Skin epidermis (tissue), 12 donors: ENCODE measurements around the gene UNC93B1.
A peak's percentile ranks its signal among the peaks of the same experiment; 100 is the strongest.
"Not testable (repeated sequence)": the region's sequence is repeated elsewhere in the genome, so short reads cannot be mapped to it uniquely, and the experiment has no call there.

Experiments used
- H3K27ac ChIP-seq, 21 experiments: fragments of 200-600 bp; sonication (generic) in 11 of 21; one replicate each; pipeline ENCODE4 v1.5.0; 2020; ENCODE audit warnings: mild to moderate bottlenecking in 3 of 21, inconsistent platforms in 2 of 21, moderate library complexity in 2 of 21
- H3K4me3 ChIP-seq, 7 experiments: fragments of 200-600 bp; sonication (generic) in 2 of 7; one replicate each; pipeline ENCODE4 v1.5.0; 2020; ENCODE audit warnings: inconsistent platforms in 2 of 7, mild to moderate bottlenecking in 2 of 7, moderate library complexity in 1 of 7

The UNC93B1 gene

GRCh38 chr11:67956236-67956635 is 47.7 kb downstream of the UNC93B1 start:
- not testable (repeated sequence) for H3K27ac ChIP-seq

GRCh38 chr11:67955461-67956007 is 48.4 kb downstream of the UNC93B1 start:
- Histone ChIP-seq H3K27ac (peak overlapping the region in 6 of 21 experiments; percentile 20 to 71 (median 47)), H3K4me3 (peak overlapping the region; percentile 23 to 49 (median 41))

More at GRCh38 chr11:67956236-67956635, 47.7 kb downstream of the UNC93B1 start:
- H3K4me3 ChIP-seq: not testable (repeated sequence)

- peak overlapping the region in 4 of 21 experiments; percentile 27 to 71 (median 66) for H3K27ac ChIP-seq
- H3K4me3 ChIP-seq: peak overlapping the region; percentile 23 to 49 (median 41)
Observed at GRCh38 chr11:67954971-67955370, 48.9 kb downstream of the UNC93B1 start.

- not testable (repeated sequence) for H3K27ac ChIP-seq, H3K4me3 ChIP-seq
Observed at GRCh38 chr11:67954251-67954650, 49.6 kb downstream of the UNC93B1 start.

- H3K4me3 ChIP-seq: not testable (repeated sequence)
Observed at GRCh38 chr11:67950705-67951104, 53.2 kb downstream of the UNC93B1 start.

GRCh38 chr11:67947785-67948184 is 56.1 kb downstream of the UNC93B1 start:
- not testable (repeated sequence) for H3K27ac ChIP-seq, H3K4me3 ChIP-seq

More at GRCh38 chr11:67950705-67951104, 53.2 kb downstream of the UNC93B1 start:
- H3K27ac ChIP-seq: not testable (repeated sequence)

GRCh38 chr11:67946403-67946802 is 57.5 kb downstream of the UNC93B1 start:
- not testable (repeated sequence) for H3K27ac ChIP-seq, H3K4me3 ChIP-seq

GRCh38 chr11:67943406-67943805 is 60.5 kb downstream of the UNC93B1 start:
- H3K27ac ChIP-seq, H3K4me3 ChIP-seq: not testable (repeated sequence)
